NT2/D1 (cell line): ENCODE data around the gene UGT1A1.

Source experiments
- DNase-seq: peaks from one replicate; pipeline ENCODE4 v3.0.0-alpha.2; 2011; ENCODE audit warnings: low read depth, low spot score
- H3K27me3 ChIP-seq: 2 replicates; pipeline ENCODE4 v1.6.0; 2011; ENCODE audit warnings: mild to moderate bottlenecking; ENCODE audit not compliant: insufficient read length, insufficient read depth
- H3K36me3 ChIP-seq: 2 replicates; pipeline ENCODE4 v1.6.1; 2011; ENCODE audit warnings: mild to moderate bottlenecking, low read length, mixed read lengths; ENCODE audit not compliant: insufficient read depth, insufficient read length
- H3K4me1 ChIP-seq: 2 replicates; pipeline ENCODE4 v1.5.1; 2011; ENCODE audit not compliant: insufficient read depth, insufficient read length
- H3K4me3 ChIP-seq: 2 replicates; pipeline ENCODE4 v1.5.1; 2011; ENCODE audit warnings: low read depth; ENCODE audit not compliant: insufficient read length
- H3K9ac ChIP-seq: 2 replicates; pipeline ENCODE4 v1.6.0; 2011; ENCODE audit warnings: low read depth; ENCODE audit not compliant: insufficient read length
- H3K9me3 ChIP-seq: 2 replicates; pipeline ENCODE4 v1.5.1; 2011; ENCODE audit warnings: mild to moderate bottlenecking, low read length; ENCODE audit not compliant: insufficient read depth
- SUZ12 ChIP-seq: IDR thresholded peaks from 2 replicates; pipeline ENCODE4 v1.6.1; 2011; ENCODE audit not compliant: insufficient read length, insufficient read depth; ENCODE audit errors: extremely low read depth
- YY1 ChIP-seq: IDR thresholded peaks from 2 replicates; pipeline ENCODE4 v1.6.1; 2011; ENCODE audit not compliant: insufficient read length, insufficient read depth
- ZNF274 ChIP-seq: IDR thresholded peaks from 2 replicates; pipeline ENCODE4 v1.6.1; 2011; ENCODE audit warnings: mild to moderate bottlenecking, low read depth, low read length

UGT1A1 gene

DNA sequence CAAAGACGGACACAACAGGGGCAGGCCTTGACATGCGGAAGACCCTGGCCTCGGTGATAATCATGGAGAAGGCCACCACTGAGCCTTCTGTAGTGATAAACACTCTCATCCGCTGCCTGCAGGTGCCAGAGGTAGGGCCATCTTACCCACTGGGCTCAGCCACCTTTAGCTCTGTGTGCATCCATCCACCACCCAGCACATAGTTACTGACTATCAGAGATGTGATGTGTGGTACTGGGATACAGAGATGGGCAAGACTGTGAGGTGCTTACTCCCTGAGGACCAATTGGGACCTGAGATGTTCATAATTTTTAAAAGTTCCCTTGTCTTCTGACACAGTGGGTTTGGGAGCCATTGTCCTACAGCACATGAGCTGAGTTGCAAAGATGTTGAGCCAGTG lies 19.7 kb downstream of the UGT1A1 start:
- H3K9ac ChIP-seq = no peak overlapping the region
- TF ChIP-seq YY1 = no peak
- no peak for TF ChIP-seq ZNF274
- no peak for TF ChIP-seq SUZ12
- peaks cover 16% of the 10 kb centered on the region; the same call in 1 of the 2 replicates for H3K9me3 ChIP-seq
- no peaks in the 10 kb centered on the region for H3K36me3 ChIP-seq
- H3K4me1 ChIP-seq = no peaks in the 10 kb centered on the region
- H3K4me3 ChIP-seq = no peak overlapping the region
- no peaks in the 10 kb centered on the region for H3K27me3 ChIP-seq
- no peak for DNase-seq

DNA sequence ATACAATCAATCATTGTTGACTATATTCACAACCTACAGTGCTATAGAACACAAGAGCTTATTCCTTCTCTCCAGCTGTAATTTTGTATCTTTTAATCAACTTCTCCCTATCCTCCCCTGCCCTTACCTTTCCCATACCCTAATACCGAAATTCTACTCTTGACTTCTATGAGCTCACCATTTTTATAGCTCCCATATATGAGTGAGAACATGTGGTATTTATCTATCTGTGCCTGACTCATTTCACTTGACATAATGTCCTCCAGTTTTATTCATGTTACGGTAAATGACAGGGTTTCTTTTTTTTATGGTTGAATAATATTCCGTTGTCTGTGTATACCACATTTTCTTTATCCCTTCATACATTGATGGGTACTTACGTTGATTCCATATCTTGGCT lies 20.7 kb downstream of the UGT1A1 start:
- no peak overlapping the region for H3K9ac ChIP-seq
- no peaks in the 10 kb centered on the region for H3K36me3 ChIP-seq
- DNase-seq = no peak
- no peak overlapping the region for H3K4me3 ChIP-seq
- H3K9me3 ChIP-seq = peaks cover 10% of the 10 kb centered on the region; the same call in 1 of the 2 replicates
- no peaks in the 10 kb centered on the region for H3K27me3 ChIP-seq
- TF ChIP-seq SUZ12 (no peak), YY1 (no peak), ZNF274 (no peak)
- no peaks in the 10 kb centered on the region for H3K4me1 ChIP-seq

DNA sequence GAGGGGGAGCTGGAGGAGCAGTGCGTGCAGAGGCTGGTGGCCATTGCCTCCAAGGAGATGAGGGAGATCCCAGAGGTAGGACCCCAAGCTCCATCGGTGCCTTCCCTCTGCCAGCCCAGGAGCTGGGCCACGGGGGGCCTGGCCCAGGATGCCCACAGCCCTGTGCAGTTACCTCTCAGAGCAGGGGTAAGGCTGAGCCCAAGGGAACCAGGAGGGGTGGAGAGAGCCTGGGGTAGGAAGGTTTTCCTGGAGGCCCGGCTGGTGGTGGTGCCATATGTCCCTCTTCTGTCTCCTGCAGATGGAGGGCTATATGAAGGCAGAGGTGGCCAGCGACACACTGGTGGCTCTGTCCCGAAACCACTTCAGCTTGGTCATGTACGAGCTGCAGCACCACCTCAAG lies 29.5 kb downstream of the UGT1A1 start:
- no peaks in the 10 kb centered on the region for H3K4me1 ChIP-seq
- no peak overlapping the region for H3K4me3 ChIP-seq
- H3K36me3 ChIP-seq = no peaks in the 10 kb centered on the region
- no peak overlapping the region for H3K9ac ChIP-seq
- DNase-seq = no peak
- no peaks in the 10 kb centered on the region for H3K9me3 ChIP-seq
- peaks cover 6% of the 10 kb centered on the region for H3K27me3 ChIP-seq
- TF ChIP-seq SUZ12 (no peak), YY1 (no peak), ZNF274 (no peak)

DNA sequence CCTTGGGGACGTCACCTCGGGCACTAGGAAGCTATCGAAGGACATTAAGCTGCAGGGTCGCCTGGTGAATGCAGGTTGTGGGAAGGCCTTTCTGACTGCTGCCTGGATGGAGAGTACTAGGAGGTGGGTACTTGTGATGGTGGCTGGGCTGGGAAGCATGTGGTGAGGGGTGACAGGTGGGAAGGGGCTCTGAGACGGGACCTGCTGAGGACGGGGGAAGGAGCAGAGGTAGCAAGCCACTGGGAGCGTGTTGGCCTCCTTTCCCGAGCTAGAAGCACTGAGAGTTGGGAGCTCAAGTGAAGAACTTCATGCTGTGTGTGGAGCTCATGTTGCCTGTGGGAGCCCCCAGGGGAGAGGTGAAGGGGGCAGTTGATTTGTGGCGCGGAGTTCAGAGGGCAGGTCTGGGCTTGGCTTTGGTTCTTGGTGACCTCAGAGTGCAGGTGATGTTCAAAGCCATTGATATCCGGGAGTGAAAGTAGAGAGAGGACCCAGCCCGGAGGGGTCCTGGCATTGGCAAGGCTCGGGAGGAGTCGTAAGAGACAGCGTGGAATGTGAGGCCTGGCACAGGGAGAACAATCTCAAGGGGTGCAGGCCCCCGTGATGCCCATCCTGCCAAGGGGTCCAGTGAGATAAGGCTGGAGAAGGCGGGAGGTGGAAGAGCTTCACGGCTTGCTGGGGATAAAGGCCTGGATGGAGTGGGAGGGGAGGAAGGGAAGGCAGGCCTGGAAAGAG lies 31.2 kb downstream of the UGT1A1 start:
- TF ChIP-seq YY1 (no peak), ZNF274 (no peak)
- DNase-seq = no peak
- H3K9me3 ChIP-seq = no peaks in the 10 kb centered on the region
- H3K36me3 ChIP-seq = no peaks in the 10 kb centered on the region
- no peak overlapping the region for H3K4me3 ChIP-seq
- no peak overlapping the region for H3K9ac ChIP-seq
- H3K4me1 ChIP-seq = no peaks in the 10 kb centered on the region
- H3K27me3 ChIP-seq = peaks cover 6% of the 10 kb centered on the region

DNA sequence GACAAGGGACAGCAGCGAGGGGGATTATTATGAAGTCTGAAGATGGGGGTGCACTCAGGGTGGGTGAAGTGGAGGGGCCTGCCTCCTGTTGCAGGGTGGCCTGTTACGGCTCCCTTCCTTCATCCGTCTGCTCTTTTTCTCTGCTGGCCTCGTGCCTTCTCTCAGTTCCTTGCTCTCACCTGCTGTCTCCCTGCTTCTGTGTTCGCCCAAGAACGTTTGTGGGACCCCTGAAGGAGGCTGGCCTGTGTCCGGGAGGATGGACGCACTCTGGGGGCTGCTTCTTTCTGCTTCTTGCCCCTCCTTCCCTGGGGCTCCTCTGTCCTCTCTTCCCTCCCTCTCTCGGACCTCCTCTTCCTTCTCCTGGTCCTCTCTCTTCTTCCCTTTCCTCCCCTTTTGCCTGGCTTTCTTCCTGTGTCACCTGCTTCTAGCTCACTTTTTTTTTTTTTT lies 31.8 kb downstream of the UGT1A1 start:
- TF ChIP-seq SUZ12 (no peak), YY1 (no peak), ZNF274 (no peak)
- no peak overlapping the region for H3K4me3 ChIP-seq
- no peak for DNase-seq
- no peaks in the 10 kb centered on the region for H3K4me1 ChIP-seq
- H3K9me3 ChIP-seq = no peaks in the 10 kb centered on the region
- H3K36me3 ChIP-seq = no peaks in the 10 kb centered on the region
- peaks cover 6% of the 10 kb centered on the region for H3K27me3 ChIP-seq
- H3K9ac ChIP-seq = no peak overlapping the region

DNA sequence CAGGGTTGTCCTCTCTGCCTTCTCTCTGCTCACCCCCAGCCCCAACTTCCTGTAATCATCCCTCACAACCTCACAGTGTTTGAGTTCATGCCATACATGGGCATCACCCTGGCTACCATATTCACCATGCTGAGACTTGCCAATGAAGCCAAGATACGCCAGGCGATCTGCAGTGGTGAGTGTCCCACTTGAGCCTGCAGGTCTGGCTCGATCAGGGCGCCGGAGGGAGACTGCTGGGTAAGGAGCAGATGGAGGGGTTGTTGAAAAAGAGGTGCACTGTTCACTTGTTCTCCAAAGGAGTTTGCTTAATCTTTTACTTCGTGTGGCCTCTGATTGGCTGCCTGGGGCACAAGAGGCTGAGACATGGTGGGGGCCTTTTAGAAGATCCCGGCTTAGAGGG lies 32.6 kb downstream of the UGT1A1 start:
- no peak overlapping the region for H3K4me3 ChIP-seq
- no peaks in the 10 kb centered on the region for H3K4me1 ChIP-seq
- H3K36me3 ChIP-seq = no peaks in the 10 kb centered on the region
- no peaks in the 10 kb centered on the region for H3K9me3 ChIP-seq
- peaks cover 6% of the 10 kb centered on the region for H3K27me3 ChIP-seq
- DNase-seq = no peak
- no peak overlapping the region for H3K9ac ChIP-seq
- TF ChIP-seq ZNF274 (no peak), YY1 (no peak), SUZ12 (no peak)

DNA sequence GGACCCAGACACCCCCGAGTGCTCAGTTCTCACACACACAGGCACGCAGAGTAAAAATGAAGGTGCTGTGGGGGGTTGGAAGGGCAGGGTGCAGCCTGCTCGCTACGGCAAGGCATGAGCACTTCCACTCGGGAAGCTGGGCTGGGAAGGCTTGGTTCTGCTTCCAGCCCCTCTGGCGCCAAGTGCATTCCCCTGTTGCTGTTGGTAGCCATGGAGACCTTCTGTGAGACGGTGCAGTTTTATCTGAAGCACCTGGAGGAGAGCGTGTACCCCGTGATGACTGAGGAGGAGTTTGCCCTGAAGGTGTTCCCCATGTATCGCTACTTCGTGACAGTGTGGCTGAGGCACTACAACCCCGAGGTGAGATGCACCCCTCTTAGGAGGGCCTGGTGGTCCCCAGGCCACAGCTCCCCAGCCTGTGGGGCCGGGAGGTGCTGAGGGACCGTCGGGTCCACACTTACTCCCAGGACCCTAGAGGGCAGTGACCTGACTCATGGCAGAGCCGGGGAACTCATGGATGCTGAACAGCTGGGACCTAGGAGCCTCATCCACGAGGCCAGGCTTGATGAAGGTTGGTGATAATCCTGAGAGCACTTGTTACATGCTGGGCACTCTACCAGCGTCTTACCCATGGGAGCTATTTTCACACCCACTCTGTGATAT lies 33.5 kb downstream of the UGT1A1 start:
- H3K4me1 ChIP-seq = no peaks in the 10 kb centered on the region
- no peak for DNase-seq
- H3K27me3 ChIP-seq = peaks cover 6% of the 10 kb centered on the region
- no peaks in the 10 kb centered on the region for H3K36me3 ChIP-seq
- no peaks in the 10 kb centered on the region for H3K9me3 ChIP-seq
- TF ChIP-seq SUZ12 (no peak), ZNF274 (no peak), YY1 (no peak)
- no peak overlapping the region for H3K9ac ChIP-seq
- H3K4me3 ChIP-seq = no peak overlapping the region
